Frontal cortex (tissue), 1 donor: ENCODE results near the gene RASGRP4. TPM values are rescaled to one million over a fixed set of nuclear protein-coding genes. Genes with fewer than 3 reads are reported as not detected.

ENCODE experiments used
- total RNA-seq: library from RNA; depleted of rRNA; stranded (reverse); fragments of >200 nt; gene quantifications from one replicate; pipeline ENCODE4 v1.2.3, GENCODE V29; 2014

The RASGRP4 gene
- total RNA-seq, 1 donor from 2014 or later = under 0.01 TPM

Other genes with a start within 250 kb of the RASGRP4 start
- 39.9 TPM for gene DPF1, start 202.0 kb downstream of the RASGRP4 start, total RNA-seq
- not detected for gene PPP1R14A, start 169.8 kb downstream of the RASGRP4 start, total RNA-seq
- 104 TPM for gene SPINT2, start 161.6 kb downstream of the RASGRP4 start, total RNA-seq
- gene C19orf33, start 122.0 kb downstream of the RASGRP4 start, total RNA-seq = 0.82 TPM
- 32.6 TPM for gene YIF1B, start 110.3 kb downstream of the RASGRP4 start, total RNA-seq
- 0.41 TPM for gene KCNK6, start 106.4 kb downstream of the RASGRP4 start, total RNA-seq
- gene CATSPERG, start 90.4 kb downstream of the RASGRP4 start, total RNA-seq = 4.9 TPM
- 107 TPM for gene PSMD8, start 51.6 kb downstream of the RASGRP4 start, total RNA-seq
- gene GGN, start 38.2 kb downstream of the RASGRP4 start, total RNA-seq = 0.82 TPM
- 1.6 TPM for gene SPRED3, start 37.5 kb downstream of the RASGRP4 start, total RNA-seq
- gene FAM98C, start 23.1 kb downstream of the RASGRP4 start, total RNA-seq = 14.3 TPM
- gene RYR1, start 7.5 kb upstream of the RASGRP4 start, total RNA-seq = 4.5 TPM
- 1.2 TPM for gene MAP4K1, start 191.7 kb upstream of the RASGRP4 start, total RNA-seq
- gene EIF3K, start 193.0 kb upstream of the RASGRP4 start, total RNA-seq = 120 TPM
- gene ACTN4, start 221.4 kb upstream of the RASGRP4 start, total RNA-seq = 50.1 TPM